ENCODE data around the gene PARP14.

The PARP14 gene

GRCh38 chr3:122770521-122771202 is 90.0 kb downstream of the PARP14 start:
- DNase-seq: no peak

GRCh38 chr3:122772827-122773226 is 92.2 kb downstream of the PARP14 start:
- DNase-seq: no peak

GRCh38 chr3:122773944-122774509 is 93.4 kb downstream of the PARP14 start:
- DNase-seq: no peak

GRCh38 chr3:122774564-122774963 is 93.9 kb downstream of the PARP14 start:
- no peak for DNase-seq

- DNase-seq: no peak
These were observed 96.2 kb downstream of the PARP14 start for GRCh38 chr3:122776675-122777468.

- no peak for DNase-seq
These were observed 96.9 kb downstream of the PARP14 start for GRCh38 chr3:122777563-122777962.
